Suprapubic skin (tissue), 4 donors: ENCODE results near the gene FAF1. TPM values are rescaled to one million over a fixed set of nuclear protein-coding genes. Genes with fewer than 3 reads are reported as not detected.

Source experiments
- DNase-seq, 2 donors: peaks; one replicate each; pipeline ENCODE4 v3.0.0-alpha.2; 2019; ENCODE audit warnings: low spot score in 2 of 2
- H3K27ac ChIP-seq: fragments of 200-600 bp; sonication (generic); one replicate; pipeline ENCODE4 v1.5.1; 2019
- H3K27me3 ChIP-seq: fragments of 200-600 bp; sonication (generic); one replicate; pipeline ENCODE4 v1.5.1; 2019
- H3K36me3 ChIP-seq: fragments of 200-600 bp; sonication (generic); one replicate; pipeline ENCODE4 v1.5.1; 2019
- H3K4me1 ChIP-seq: fragments of 200-600 bp; sonication (generic); one replicate; pipeline ENCODE4 v1.5.1; 2019
- H3K4me3 ChIP-seq: fragments of 200-600 bp; sonication (generic); one replicate; pipeline ENCODE4 v1.5.1; 2019; ENCODE audit warnings: mild to moderate bottlenecking
- H3K9me3 ChIP-seq: fragments of 200-600 bp; sonication (generic); one replicate; pipeline ENCODE4 v1.5.1; 2019
- CTCF ChIP-seq, 2 donors: fragments of 200-600 bp in 1 of 2; fragments of 450-650 bp in 1 of 2; sonication (generic) in 1 of 2; IDR thresholded peaks; one replicate each; pipeline ENCODE4 v1.5.1; 2016 to 2019; ENCODE audit warnings: antibody characterized with exemption in 2 of 2, mild to moderate bottlenecking in 1 of 2, moderate library complexity in 1 of 2
- EP300 ChIP-seq: sonication (generic); formaldehyde crosslinking; IDR thresholded peaks from one replicate; pipeline ENCODE4 v1.6.1; 2017; ENCODE audit warnings: antibody characterized with exemption
- POLR2A ChIP-seq, 2 donors: fragments of 450-650 bp; IDR thresholded peaks; one replicate each; pipeline ENCODE4 v1.6.1; 2017; ENCODE audit warnings: antibody characterized with exemption in 2 of 2, mild to moderate bottlenecking in 2 of 2, moderate library complexity in 2 of 2
- POLR2AphosphoS5 ChIP-seq, 3 donors: sonication (generic); formaldehyde crosslinking; IDR thresholded peaks; one replicate each; pipeline ENCODE4 v1.6.1; 2017; ENCODE audit warnings: antibody characterized with exemption in 3 of 3
- WGBS: methylation state at CpG from one replicate; pipeline ENCODE4 v1.1.5; 2018; 5-methylcytosine and 5-hydroxymethylcytosine counted together
- total RNA-seq, 4 donors: library from RNA; depleted of rRNA; stranded (reverse); fragments of >200 nt; gene quantifications; one replicate each; pipeline ENCODE4 v1.1.0, GENCODE V29; 2016

FAF1 gene
- total RNA-seq, 4 donors from 2014 or later: 35.1 to 61.6 (median 45.4) TPM

- 7% methylated on average over 13 of the region's 42 CpGs for whole genome bisulfite sequencing
- no peaks in the 10 kb centered on the region for H3K9me3 ChIP-seq
- peak overlapping the region; percentile 91 for H3K27ac ChIP-seq
- no peaks in the 10 kb centered on the region for H3K36me3 ChIP-seq
- H3K27me3 ChIP-seq: no peaks in the 10 kb centered on the region
- H3K4me3 ChIP-seq: peak overlapping the region; percentile 86
- TF ChIP-seq EP300: no peak
- TF ChIP-seq POLR2A (IDR thresholded peaks at IDR 0.05): no peak
- no peak for TF ChIP-seq POLR2AphosphoS5 (IDR thresholded peaks at IDR 0.05)
- no peak for TF ChIP-seq CTCF (IDR thresholded peaks at IDR 0.05)
- peak in 1 of 2 donors; percentile 70 for DNase-seq
- H3K4me1 ChIP-seq: peaks cover 27% of the 10 kb centered on the region
Observed at GRCh38 chr1:50978144-50978851, 18.2 kb upstream of the FAF1 start.

GRCh38 chr1:50977575-50978143, 17.6 kb upstream of the FAF1 start:
- peaks cover 33% of the 10 kb centered on the region for H3K4me1 ChIP-seq
- peak overlapping the region; percentile 91 for H3K27ac ChIP-seq
- TF ChIP-seq POLR2AphosphoS5 (IDR thresholded peaks at IDR 0.05) (no peak), CTCF (IDR thresholded peaks at IDR 0.05) (no peak), EP300 (no peak), POLR2A (IDR thresholded peaks at IDR 0.05) (no peak)
- peak in 1 of 2 donors; percentile 70 for DNase-seq
- H3K27me3 ChIP-seq: no peaks in the 10 kb centered on the region
- H3K9me3 ChIP-seq: no peaks in the 10 kb centered on the region
- peak overlapping the region; percentile 86 for H3K4me3 ChIP-seq
- H3K36me3 ChIP-seq: no peaks in the 10 kb centered on the region
- WGBS: under 1% methylated on average over 26 of the region's 63 CpGs

GRCh38 chr1:50976890-50977574, 17.0 kb upstream of the FAF1 start:
- peak overlapping the region; percentile 86 for H3K4me3 ChIP-seq
- peaks cover 35% of the 10 kb centered on the region for H3K4me1 ChIP-seq
- DNase-seq: no peak
- no peaks in the 10 kb centered on the region for H3K36me3 ChIP-seq
- TF ChIP-seq EP300 (no peak), CTCF (IDR thresholded peaks at IDR 0.05) (no peak), POLR2A (IDR thresholded peaks at IDR 0.05) (no peak)
- 6% methylated on average over 26 of the region's 26 CpGs for WGBS
- H3K9me3 ChIP-seq: no peaks in the 10 kb centered on the region
- H3K27me3 ChIP-seq: no peaks in the 10 kb centered on the region
- peak overlapping the region; percentile 91 for H3K27ac ChIP-seq

GRCh38 chr1:50976111-50976889, 16.2 kb upstream of the FAF1 start:
- peak overlapping the region; percentile 86 for H3K4me3 ChIP-seq
- no peaks in the 10 kb centered on the region for H3K9me3 ChIP-seq
- H3K27ac ChIP-seq: peak overlapping the region; percentile 91
- no peak for DNase-seq
- peaks cover 37% of the 10 kb centered on the region for H3K4me1 ChIP-seq
- 64% methylated on average over 19 of the region's 19 CpGs for WGBS
- TF ChIP-seq POLR2A (IDR thresholded peaks at IDR 0.05) (no peak), CTCF (IDR thresholded peaks at IDR 0.05) (no peak), EP300 (no peak), POLR2AphosphoS5 (IDR thresholded peaks at IDR 0.05) (no peak)
- H3K36me3 ChIP-seq: no peaks in the 10 kb centered on the region
- no peaks in the 10 kb centered on the region for H3K27me3 ChIP-seq
